ENCODE measurements around the gene KLHL36. TPM values are rescaled to one million over a fixed set of nuclear protein-coding genes. Genes with fewer than 3 reads are reported as not detected.

KLHL36 gene
- total and polyA plus RNA-seq, 9 of the 15 experiments (the other 6 are each of a cell fraction or from before 2014, with no cell fraction given) = 2.1 to 51.2 (median 18.5) TPM

GRCh38 chr16:84618581-84619460 is 29.5 kb upstream of the KLHL36 start (continued):
- TF ChIP-seq ZC3H11A (IDR thresholded peaks at IDR 0.05; ENCODE audit: low read depth, low read length) = no peak
- TF ChIP-seq ZC3H8 (IDR thresholded peaks at IDR 0.05) = no peak
- TF ChIP-seq LEF1 (IDR thresholded peaks at IDR 0.05) = peak; percentile 61
- no peak for TF ChIP-seq MYNN (IDR thresholded peaks at IDR 0.05)
- TF ChIP-seq MYNN (CRISPR knock-in tag; IDR thresholded peaks at IDR 0.05) = no peak
- no peak for TF ChIP-seq ETV6 (IDR thresholded peaks at IDR 0.05; ENCODE audit: borderline replicate concordance in 1 of 2, low read depth in 2 of 2, low read length in 1 of 2)
- TF ChIP-seq ETV6 (CRISPR knock-in tag; IDR thresholded peaks at IDR 0.05; ENCODE audit: borderline replicate concordance) = no peak
- no peak for TF ChIP-seq ZNF696 (CRISPR knock-in tag; conservative IDR thresholded peaks at IDR 0.05)
- TF ChIP-seq E4F1 (CRISPR knock-in tag; IDR thresholded peaks at IDR 0.05; ENCODE audit: borderline replicate concordance) = no peak
- TF ChIP-seq ZBTB43 (CRISPR knock-in tag; IDR thresholded peaks at IDR 0.05) = no peak
- TF ChIP-seq ZNF717 (CRISPR knock-in tag; IDR thresholded peaks at IDR 0.05) = no peak
- TF ChIP-seq CHD1 (IDR thresholded peaks at IDR 0.05; ENCODE audit: low read length) = no peak
- TF ChIP-seq, protein P1, sequence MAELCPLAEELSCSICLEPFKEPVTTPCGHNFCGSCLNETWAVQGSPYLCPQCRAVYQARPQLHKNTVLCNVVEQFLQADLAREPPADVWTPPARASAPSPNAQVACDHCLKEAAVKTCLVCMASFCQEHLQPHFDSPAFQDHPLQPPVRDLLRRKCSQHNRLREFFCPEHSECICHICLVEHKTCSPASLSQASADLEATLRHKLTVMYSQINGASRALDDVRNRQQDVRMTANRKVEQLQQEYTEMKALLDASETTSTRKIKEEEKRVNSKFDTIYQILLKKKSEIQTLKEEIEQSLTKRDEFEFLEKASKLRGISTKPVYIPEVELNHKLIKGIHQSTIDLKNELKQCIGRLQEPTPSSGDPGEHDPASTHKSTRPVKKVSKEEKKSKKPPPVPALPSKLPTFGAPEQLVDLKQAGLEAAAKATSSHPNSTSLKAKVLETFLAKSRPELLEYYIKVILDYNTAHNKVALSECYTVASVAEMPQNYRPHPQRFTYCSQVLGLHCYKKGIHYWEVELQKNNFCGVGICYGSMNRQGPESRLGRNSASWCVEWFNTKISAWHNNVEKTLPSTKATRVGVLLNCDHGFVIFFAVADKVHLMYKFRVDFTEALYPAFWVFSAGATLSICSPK (IDR thresholded peaks at IDR 0.05; ENCODE audit: borderline replicate concordance) = no peak
- peak; percentile 96 for TF ChIP-seq ATF3 (IDR thresholded peaks at IDR 0.05)
- TF ChIP-seq ATF3 (CRISPR knock-in tag; conservative IDR thresholded peaks at IDR 0.05) = peak; percentile 51; the same call in 1 of the 2 replicates
- peak; percentile 73 for TF ChIP-seq ARID1B (IDR thresholded peaks at IDR 0.05)
- no peak for TF ChIP-seq E2F4 (CRISPR knock-in tag; IDR thresholded peaks at IDR 0.05; ENCODE audit: low read depth)
- TF ChIP-seq CEBPG (CRISPR knock-in tag; IDR thresholded peaks at IDR 0.05) = peak; percentile 82
- no peak for TF ChIP-seq CEBPG (tag; conservative IDR thresholded peaks at IDR 0.05 in 1 of 2, IDR thresholded peaks at IDR 0.05 in 1 of 2)
